K562 (cell line): ENCODE measurements around the gene MBD1.

Experiments
- BRCA1 ChIP-seq, 2 experiments: fragments of 450-650 bp in 1 of 2; sonication (generic) in 1 of 2; formaldehyde crosslinking in 1 of 2; IDR thresholded peaks; 2 replicates each; pipeline versions ENCODE4 v1.5.0 to v1.6.1; 2017 to 2020; ENCODE audit warnings: mild to moderate bottlenecking in 1 of 2, missing genetic modification reagents in 1 of 2
- CHD1 ChIP-seq: fragments of 200-600 bp; sonication (generic); IDR thresholded peaks from one replicate; pipeline ENCODE4 v1.6.1; 2012; ENCODE audit warnings: mild to moderate bottlenecking, moderate library complexity, low read length, inconsistent platforms
- CTCF ChIP-seq, 3 experiments: IDR thresholded peaks in 2 of 3; conservative IDR thresholded peaks in 1 of 3; 2 replicates each; pipeline ENCODE4 v1.5.1; 2011 to 2012; ENCODE audit warnings: low read length in 3 of 3, mild to moderate bottlenecking in 3 of 3, control low read depth in 2 of 3, improper control_type of control experiment in 1 of 3, inconsistent platforms in 1 of 3, low read depth in 1 of 3, mixed read lengths in 1 of 3, moderate library complexity in 1 of 3; ENCODE audit not compliant: insufficient read depth in 2 of 3
- MXI1 ChIP-seq: IDR thresholded peaks from 2 replicates; pipeline ENCODE4 v1.6.1; 2011; ENCODE audit warnings: low read depth, mild to moderate bottlenecking, improper control_type of control experiment, low read length
- POLR2A ChIP-seq: fragments of 450-650 bp; conservative IDR thresholded peaks from 2 replicates; pipeline ENCODE4 v1.6.1; 2016
- POLR2AphosphoS2 ChIP-seq: IDR thresholded peaks from 2 replicates; pipeline ENCODE4 v1.6.1; 2012; ENCODE audit warnings: low read length, improper control_type of control experiment
- POLR2AphosphoS5 ChIP-seq: IDR thresholded peaks from 2 replicates; pipeline ENCODE4 v1.6.1; 2011; ENCODE audit warnings: mild to moderate bottlenecking, low read depth, low read length, moderate library complexity; ENCODE audit not compliant: control insufficient read depth, insufficient read depth
- REST ChIP-seq, 2 experiments: fragments of 450-650 bp; formaldehyde crosslinking in 1 of 2; IDR thresholded peaks; 2 replicates each; pipeline versions ENCODE4 v1.4.0 to v1.6.1; 2014 to 2020; ENCODE audit warnings: mild to moderate bottlenecking in 2 of 2, borderline replicate concordance in 1 of 2, low read depth in 1 of 2
- SP1 ChIP-seq: sonication (generic); formaldehyde crosslinking; IDR thresholded peaks from 2 replicates; pipeline ENCODE4 v1.8.1; 2022; ENCODE audit warnings: mild to moderate bottlenecking, missing genetic modification reagents
- ZNF124 ChIP-seq: sonication (generic); formaldehyde crosslinking; IDR thresholded peaks from 2 replicates; pipeline ENCODE4 v1.8.1; 2022; ENCODE audit warnings: missing genetic modification reagents

DNA sequence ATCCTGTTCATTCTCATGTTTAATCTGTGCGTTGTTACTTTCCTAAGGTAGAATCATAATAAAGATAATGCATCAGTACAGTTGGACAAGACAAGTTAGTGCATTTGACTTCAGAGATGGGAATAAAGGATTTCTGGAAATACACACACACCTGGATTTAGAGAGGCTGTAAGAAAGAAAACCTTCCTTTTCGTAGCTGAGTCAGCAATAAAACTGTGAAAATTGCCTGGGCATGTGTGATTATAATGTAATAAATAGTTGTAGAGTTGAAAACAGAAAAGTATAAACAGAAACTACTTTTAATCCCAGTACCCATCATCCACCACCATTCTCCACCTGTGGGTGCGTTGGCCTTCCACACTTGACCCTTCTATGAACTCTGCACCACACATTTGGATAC is 30.4 kb downstream of the MBD1 start:
- TF ChIP-seq MXI1, result no peak
- no peak for TF ChIP-seq POLR2AphosphoS5
- TF ChIP-seq BRCA1 (IDR thresholded peaks at IDR 0.05), result no peak
- no peak for TF ChIP-seq BRCA1 (CRISPR knock-in tag; IDR thresholded peaks at IDR 0.05)
- no peak for TF ChIP-seq SP1 (CRISPR knock-in tag)
- no peak for TF ChIP-seq ZNF124 (CRISPR knock-in tag)
- no peak for TF ChIP-seq POLR2A
- TF ChIP-seq REST (IDR thresholded peaks at IDR 0.05; ENCODE audit: borderline replicate concordance), result no peak
- TF ChIP-seq REST (CRISPR knock-in tag; IDR thresholded peaks at IDR 0.05; ENCODE audit: low read depth), result no peak
- TF ChIP-seq CTCF (IDR thresholded peaks at IDR 0.05 in 2 of 3, conservative IDR thresholded peaks at IDR 0.05 in 1 of 3; ENCODE audit: insufficient read depth in 2 of 3, low read depth in 1 of 3, low read length in 3 of 3), result no peak
- TF ChIP-seq POLR2AphosphoS2, result no peak
- no peak for TF ChIP-seq CHD1
